ENCODE results near the gene WWOX.

- TF ChIP-seq, protein P1, sequence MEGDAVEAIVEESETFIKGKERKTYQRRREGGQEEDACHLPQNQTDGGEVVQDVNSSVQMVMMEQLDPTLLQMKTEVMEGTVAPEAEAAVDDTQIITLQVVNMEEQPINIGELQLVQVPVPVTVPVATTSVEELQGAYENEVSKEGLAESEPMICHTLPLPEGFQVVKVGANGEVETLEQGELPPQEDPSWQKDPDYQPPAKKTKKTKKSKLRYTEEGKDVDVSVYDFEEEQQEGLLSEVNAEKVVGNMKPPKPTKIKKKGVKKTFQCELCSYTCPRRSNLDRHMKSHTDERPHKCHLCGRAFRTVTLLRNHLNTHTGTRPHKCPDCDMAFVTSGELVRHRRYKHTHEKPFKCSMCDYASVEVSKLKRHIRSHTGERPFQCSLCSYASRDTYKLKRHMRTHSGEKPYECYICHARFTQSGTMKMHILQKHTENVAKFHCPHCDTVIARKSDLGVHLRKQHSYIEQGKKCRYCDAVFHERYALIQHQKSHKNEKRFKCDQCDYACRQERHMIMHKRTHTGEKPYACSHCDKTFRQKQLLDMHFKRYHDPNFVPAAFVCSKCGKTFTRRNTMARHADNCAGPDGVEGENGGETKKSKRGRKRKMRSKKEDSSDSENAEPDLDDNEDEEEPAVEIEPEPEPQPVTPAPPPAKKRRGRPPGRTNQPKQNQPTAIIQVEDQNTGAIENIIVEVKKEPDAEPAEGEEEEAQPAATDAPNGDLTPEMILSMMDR (IDR thresholded peaks at IDR 0.05; ENCODE audit: control extremely low read depth in 1 of 3, insufficient read depth in 1 of 3, low read depth in 1 of 3, low read length in 3 of 3): no peak
- TF ChIP-seq EZH2 (IDR thresholded peaks at IDR 0.05; ENCODE audit: low read depth, low read length, severe bottlenecking) (no peak), SUZ12 (IDR thresholded peaks at IDR 0.05; ENCODE audit: low read length) (no peak), YY1 (IDR thresholded peaks at IDR 0.05; ENCODE audit: low read depth, low read length) (no peak), POLR2AphosphoS5 (IDR thresholded peaks at IDR 0.05; ENCODE audit: low read depth, low read length) (no peak), POLR2A (IDR thresholded peaks at IDR 0.05; ENCODE audit: control extremely low read depth in 1 of 2, low read depth in 2 of 2, low read length in 2 of 2) (no peak), CHD1 (IDR thresholded peaks at IDR 0.05; ENCODE audit: low read depth, low read length) (no peak), JUN (IDR thresholded peaks at IDR 0.05; ENCODE audit: low read depth, low read length) (no peak), ZNF274 (IDR thresholded peaks at IDR 0.05; ENCODE audit: borderline replicate concordance, extremely low read depth, low read length) (no peak), GABPA (IDR thresholded peaks at IDR 0.05; ENCODE audit: borderline replicate concordance, insufficient read depth, low read length) (no peak), SRF (IDR thresholded peaks at IDR 0.05; ENCODE audit: low read depth, low read length) (no peak), JUND (IDR thresholded peaks at IDR 0.05; ENCODE audit: low read length) (no peak), SP1 (IDR thresholded peaks at IDR 0.05; ENCODE audit: low read depth, low read length) (no peak), EGR1 (IDR thresholded peaks at IDR 0.05; ENCODE audit: borderline replicate concordance, low read depth, low read length) (no peak)
These were observed 968.1 kb downstream of the WWOX start for GRCh38 chr16:79067600-79067999.

Measured in H1 (cell line).